Fibroblast of skin of back (primary cell): ENCODE data around the gene DNAJC27.

ENCODE experiments used
- DNase-seq: peaks from one replicate; pipeline ENCODE4 v3.0.0-alpha.2; 2013

The DNAJC27 gene

GRCh38 chr2:24906466-24906865 lies 65.3 kb downstream of the DNAJC27 start:
- no peak for DNase-seq

DNA sequence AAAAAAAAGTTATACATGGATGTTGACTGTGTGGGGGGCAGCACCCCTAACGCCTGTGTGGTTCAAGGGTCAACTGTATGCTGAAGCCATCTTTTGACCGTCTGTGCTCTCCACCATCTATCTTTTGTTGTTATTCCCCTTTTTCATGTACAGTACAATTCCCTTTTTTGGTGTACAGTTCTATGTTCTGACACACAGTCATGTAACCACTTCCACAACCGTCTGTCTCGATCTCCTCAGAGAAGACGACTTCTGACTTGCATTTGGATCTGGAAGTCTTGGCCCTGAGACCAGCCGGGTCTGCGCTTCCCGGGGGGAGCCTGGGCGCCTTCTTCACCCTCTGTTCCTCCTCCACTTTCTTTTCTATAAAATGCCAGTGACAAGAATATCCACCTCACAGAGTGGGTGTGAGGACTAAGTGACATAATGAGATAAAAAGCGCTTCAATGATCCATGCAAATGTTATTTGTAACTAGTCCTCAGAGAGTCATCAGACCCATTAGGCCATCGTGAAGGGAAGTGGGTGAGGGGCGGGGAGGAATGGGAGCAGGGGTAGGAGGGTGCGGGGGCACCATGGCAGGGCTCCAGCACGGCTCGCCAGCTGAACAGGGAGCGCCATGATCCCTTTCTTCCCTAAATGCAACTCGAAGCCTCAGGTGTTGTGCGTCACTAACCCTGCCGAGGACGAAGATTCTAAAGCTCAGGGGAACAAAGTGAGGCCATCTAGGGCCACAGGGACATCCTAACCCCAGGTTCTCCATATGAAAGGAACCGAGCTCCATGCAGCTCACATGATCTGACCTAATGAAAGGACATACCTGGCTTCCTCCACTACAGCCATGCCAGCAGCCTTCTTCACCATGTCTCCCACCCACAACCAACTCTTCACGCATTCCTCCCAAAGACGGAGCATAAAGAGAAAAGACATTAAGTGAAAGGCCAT lies 68.3 kb downstream of the DNAJC27 start:
- no peak for DNase-seq

DNA sequence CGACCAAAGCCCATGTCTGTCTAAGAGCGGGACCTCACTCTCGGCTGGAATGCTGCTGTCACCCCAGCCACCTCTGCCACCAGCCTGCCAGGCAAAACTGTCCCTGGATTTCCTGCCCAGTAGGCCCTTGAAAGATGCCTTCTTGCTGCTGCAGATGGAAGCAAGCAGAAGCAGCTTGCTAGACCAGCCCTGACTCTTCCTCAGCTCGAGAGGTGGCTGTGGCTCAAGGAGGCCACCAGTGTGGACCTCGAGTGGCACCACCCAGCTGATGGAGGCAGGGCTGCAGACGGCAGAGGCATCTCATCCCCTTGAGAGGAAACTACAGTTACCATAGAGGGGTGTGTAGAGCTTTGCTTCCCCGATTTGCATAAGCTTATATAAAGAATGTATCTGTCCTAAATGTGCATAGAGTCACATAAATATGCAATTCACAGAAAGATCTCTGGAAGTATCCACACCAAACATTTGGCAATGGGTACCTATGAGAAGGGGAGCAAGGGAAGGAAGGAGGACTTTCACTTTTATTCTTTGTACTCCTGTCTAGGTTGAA lies 72.3 kb downstream of the DNAJC27 start:
- no peak for DNase-seq

GRCh38 chr2:24898122-24899109 lies 73.3 kb downstream of the DNAJC27 start:
- DNase-seq, result no peak

GRCh38 chr2:24894750-24895149 lies 77.0 kb downstream of the DNAJC27 start:
- no peak for DNase-seq

DNA sequence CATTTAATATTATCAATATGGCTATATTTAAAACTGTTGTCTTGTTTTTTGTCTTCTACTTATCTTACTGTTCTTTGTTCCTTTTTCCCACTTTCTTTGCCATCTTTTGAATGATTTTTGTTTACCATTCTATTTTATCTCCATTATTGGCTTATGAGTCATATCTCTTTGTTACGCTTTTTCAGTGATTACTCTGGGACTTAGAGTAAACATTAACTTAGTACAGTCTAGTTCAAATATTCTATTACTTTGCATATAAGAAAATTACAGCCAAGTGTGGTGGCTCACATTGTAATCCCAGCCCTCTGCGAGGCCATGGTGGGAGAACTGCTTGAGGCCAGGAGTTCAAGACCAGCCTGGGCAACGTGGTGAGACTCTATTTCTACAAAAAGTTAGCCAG lies 77.8 kb downstream of the DNAJC27 start:
- peak; percentile 27 for DNase-seq
